Naive thymus-derived CD8-positive, alpha-beta T cell (primary cell): Measurements from ENCODE around the gene LINGO1. TPM values are rescaled to one million over a fixed set of nuclear protein-coding genes. Genes with fewer than 3 reads are reported as not detected.

ENCODE experiments used
- ATAC-seq, 2 donors: fragments of 150-1000 bp; cut with Tn5 transposase in 1 of 2; sonication (Bioruptor Pico), chemical (Tn5 transposase) in 1 of 2; 1 replicate in 1 of 2; 2 replicates in 1 of 2; pipeline ENCODE4 v1.10.0; 2021; ENCODE audit warnings: mild to moderate bottlenecking in 2 of 2, moderate library complexity in 2 of 2
- POLR2A ChIA-PET: fragments of 350-600 bp; sonication (Branson Sonifier 250); formaldehyde crosslinking; loops from one replicate; lab custom pipeline; 2021; ENCODE audit warnings: antibody characterized with exemption; lab: Charles Lee
- DNase-seq, 10 donors: peaks; one replicate each; pipeline versions ENCODE4 v3.0.0 to v3.0.0-alpha.2; 2020 to 2022
- H3K27ac Mint-ChIP-seq, 10 donors: one replicate each; pipeline ENCODE4 v1.8.0; 2020 to 2022; ENCODE audit warnings: mild to moderate bottlenecking in 10 of 10, mixed read lengths in 10 of 10, moderate library complexity in 4 of 10, inconsistent platforms in 1 of 10
- H3K27me3 Mint-ChIP-seq, 5 donors: one replicate each; pipeline ENCODE4 v1.8.0; 2021 to 2022; ENCODE audit warnings: mixed read lengths in 5 of 5
- H3K36me3 Mint-ChIP-seq, 3 donors: one replicate each; pipeline ENCODE4 v1.8.0; 2020 to 2022; ENCODE audit warnings: mixed read lengths in 3 of 3, mild to moderate bottlenecking in 2 of 3, inconsistent platforms in 1 of 3
- H3K4me1 Mint-ChIP-seq, 4 donors: one replicate each; pipeline ENCODE4 v1.8.0; 2021 to 2022; ENCODE audit warnings: mixed read lengths in 4 of 4
- H3K4me3 Mint-ChIP-seq, 10 donors: one replicate each; pipeline ENCODE4 v1.8.0; 2020 to 2022; ENCODE audit warnings: mild to moderate bottlenecking in 10 of 10, mixed read lengths in 10 of 10, moderate library complexity in 6 of 10, inconsistent platforms in 1 of 10
- H3K9me3 Mint-ChIP-seq, 9 donors: one replicate each; pipeline ENCODE4 v1.8.0; 2020 to 2022; ENCODE audit warnings: mixed read lengths in 9 of 9, mild to moderate bottlenecking in 3 of 9, inconsistent platforms in 1 of 9, moderate library complexity in 1 of 9
- polyA plus RNA-seq, 3 donors: library from polyadenylated mRNA; unstranded; fragments of 300-500 nt; fragmentation: Illumina TruSeq; gene quantifications; one replicate each; pipeline ENCODE4 v1.2.3, GENCODE V29; 2021
- total RNA-seq, 8 experiments: library from RNA in 2 of 8; stranded (reverse) in 2 of 8; gene quantifications; one replicate each; pipeline ENCODE4 v1.2.3 and lab custom pipeline; 2021 to 2026

Gene LINGO1
- total and polyA plus RNA-seq, 5 experiments from 2014 or later = not detected

DNA sequence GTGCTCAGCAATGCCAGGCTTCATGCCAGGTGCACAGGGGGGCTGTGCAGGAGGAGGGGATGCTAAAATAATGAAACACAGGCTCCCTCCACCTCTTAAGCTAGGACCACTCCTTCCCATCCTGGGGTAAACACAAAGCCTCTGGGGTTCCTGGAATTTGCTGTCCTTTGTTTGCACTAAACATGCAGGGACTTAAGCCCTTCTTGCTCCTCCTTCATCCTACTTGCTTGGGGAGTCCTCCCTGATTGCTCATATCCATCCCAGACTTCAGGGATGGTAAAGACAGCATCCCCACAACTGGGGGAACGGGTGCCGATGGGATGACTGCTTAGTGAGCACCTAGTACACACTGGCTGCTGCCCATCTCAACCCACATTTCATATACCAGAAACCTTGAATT is 5.1 kb downstream of the LINGO1 start:
- POLR2A ChIA-PET = no interaction called here
- no peak for DNase-seq
- no peak for ATAC-seq
- no peak overlapping the region for H3K27ac Mint-ChIP-seq
- H3K4me1 Mint-ChIP-seq = peaks cover 0 to 3% (median 0%) of the 10 kb centered on the region in 4 donors
- peaks cover 9 to 24% (median 15%) of the 10 kb centered on the region in 5 donors for H3K27me3 Mint-ChIP-seq
- no peaks in the 10 kb centered on the region for H3K9me3 Mint-ChIP-seq
- no peaks in the 10 kb centered on the region for H3K36me3 Mint-ChIP-seq
- no peak overlapping the region for H3K4me3 Mint-ChIP-seq

GRCh38 chr15:77627067-77627466 is 5.6 kb downstream of the LINGO1 start:
- Mint-ChIP-seq H3K4me1 (peaks cover 0 to 3% (median 0%) of the 10 kb centered on the region in 4 donors), H3K36me3 (no peaks in the 10 kb centered on the region), H3K27me3 (peaks cover 9 to 24% (median 15%) of the 10 kb centered on the region in 5 donors), H3K9me3 (no peaks in the 10 kb centered on the region), H3K4me3 (no peak overlapping the region), H3K27ac (no peak overlapping the region)
- no peak for DNase-seq
- ATAC-seq = no peak
- POLR2A ChIA-PET = no interaction called here

DNA sequence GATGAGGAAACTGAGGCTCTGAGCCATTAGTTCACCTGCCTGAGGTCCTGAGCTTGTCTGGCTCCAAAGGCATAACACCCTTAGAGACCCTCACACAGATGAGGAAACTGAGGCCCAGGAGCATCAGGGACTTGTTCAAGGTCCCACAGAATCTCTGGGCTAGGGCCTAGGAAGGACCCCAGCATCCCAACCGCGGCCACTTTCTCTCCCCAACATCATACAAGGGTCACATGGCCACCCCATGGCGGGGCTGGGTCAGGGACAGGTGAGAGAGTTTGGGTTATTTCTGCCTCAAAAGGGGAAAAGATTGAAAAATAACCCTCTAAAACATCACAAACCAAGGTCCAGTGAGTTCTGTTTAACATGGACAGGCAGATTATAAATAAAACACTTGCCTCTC is 6.7 kb downstream of the LINGO1 start:
- no peak for ATAC-seq

DNA sequence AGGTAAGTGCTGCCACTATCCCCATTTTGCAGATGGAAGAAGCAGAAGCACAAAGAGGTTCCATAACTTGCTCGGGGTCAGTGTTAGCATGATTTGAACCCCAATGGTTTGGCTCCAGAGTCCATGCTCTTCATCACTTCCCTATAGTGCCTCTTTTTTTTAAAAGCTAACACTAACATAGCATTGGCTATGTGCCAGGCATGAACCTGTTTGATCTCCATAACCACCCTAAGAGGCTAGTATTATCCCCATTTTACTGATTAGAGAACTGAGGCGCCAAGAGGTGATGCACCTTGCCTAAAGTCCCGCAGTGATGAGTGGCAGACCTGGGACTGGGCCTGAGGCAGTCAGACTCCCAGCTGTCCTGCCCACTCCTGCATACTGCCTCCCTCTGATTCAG is 7.3 kb downstream of the LINGO1 start:
- H3K4me3 Mint-ChIP-seq = no peak overlapping the region
- no peaks in the 10 kb centered on the region for H3K36me3 Mint-ChIP-seq
- no peak for DNase-seq
- no peak overlapping the region for H3K27ac Mint-ChIP-seq
- peaks cover 7 to 20% (median 15%) of the 10 kb centered on the region in 5 donors for H3K27me3 Mint-ChIP-seq
- POLR2A ChIA-PET = no interaction called here
- no peak for ATAC-seq
- H3K9me3 Mint-ChIP-seq = no peaks in the 10 kb centered on the region
- H3K4me1 Mint-ChIP-seq = peaks cover 0 to 3% (median 0%) of the 10 kb centered on the region in 4 donors

More for the DNA sequence above, 6.7 kb downstream of the LINGO1 start:
- Mint-ChIP-seq H3K4me1 (peaks cover 0 to 3% (median 0%) of the 10 kb centered on the region in 4 donors), H3K4me3 (no peak overlapping the region), H3K27me3 (peaks cover 9 to 23% (median 15%) of the 10 kb centered on the region in 5 donors), H3K36me3 (no peaks in the 10 kb centered on the region), H3K27ac (no peak overlapping the region), H3K9me3 (no peaks in the 10 kb centered on the region)
- no peak for DNase-seq
- POLR2A ChIA-PET = no interaction called here

DNA sequence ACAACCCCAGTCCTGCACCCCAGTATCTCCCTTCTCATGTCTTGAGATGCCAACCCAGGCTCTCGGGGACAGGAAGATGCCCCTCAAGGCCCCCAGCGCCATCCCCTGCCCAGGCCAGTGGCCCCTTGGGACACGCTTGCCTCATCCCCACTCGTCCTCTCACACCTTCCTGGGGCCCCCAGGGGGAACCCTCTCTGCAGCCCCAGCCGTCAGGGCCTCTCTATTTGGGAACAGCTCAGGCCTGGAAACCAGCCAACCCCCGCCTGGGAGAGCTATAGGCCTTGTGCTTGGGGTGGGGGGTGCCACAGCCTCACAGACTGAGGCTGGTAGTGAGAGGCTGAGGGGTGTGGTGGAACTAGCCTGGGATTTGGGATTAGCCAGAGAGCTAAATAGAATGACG is 7.8 kb downstream of the LINGO1 start:
- peaks cover 0 to 3% (median 0%) of the 10 kb centered on the region in 4 donors for H3K4me1 Mint-ChIP-seq
- no peak for DNase-seq
- no peaks in the 10 kb centered on the region for H3K36me3 Mint-ChIP-seq
- H3K27me3 Mint-ChIP-seq = peaks cover 7 to 15% (median 11%) of the 10 kb centered on the region in 5 donors
- no peak overlapping the region for H3K27ac Mint-ChIP-seq
- POLR2A ChIA-PET = no interaction called here
- no peak for ATAC-seq
- H3K9me3 Mint-ChIP-seq = no peaks in the 10 kb centered on the region
- H3K4me3 Mint-ChIP-seq = no peak overlapping the region

GRCh38 chr15:77623755-77624524 is 8.8 kb downstream of the LINGO1 start:
- ATAC-seq (no peak), DNase-seq (no peak)
- Mint-ChIP-seq H3K36me3 (no peaks in the 10 kb centered on the region), H3K9me3 (no peaks in the 10 kb centered on the region), H3K4me3 (no peak overlapping the region), H3K27me3 (peaks cover 2 to 6% (median 4%) of the 10 kb centered on the region in 5 donors), H3K4me1 (peaks cover 0 to 3% (median 0%) of the 10 kb centered on the region in 4 donors), H3K27ac (peak overlapping the region in 2 of 10 donors; percentile 2 to 8)
- POLR2A ChIA-PET = no interaction called here

DNA sequence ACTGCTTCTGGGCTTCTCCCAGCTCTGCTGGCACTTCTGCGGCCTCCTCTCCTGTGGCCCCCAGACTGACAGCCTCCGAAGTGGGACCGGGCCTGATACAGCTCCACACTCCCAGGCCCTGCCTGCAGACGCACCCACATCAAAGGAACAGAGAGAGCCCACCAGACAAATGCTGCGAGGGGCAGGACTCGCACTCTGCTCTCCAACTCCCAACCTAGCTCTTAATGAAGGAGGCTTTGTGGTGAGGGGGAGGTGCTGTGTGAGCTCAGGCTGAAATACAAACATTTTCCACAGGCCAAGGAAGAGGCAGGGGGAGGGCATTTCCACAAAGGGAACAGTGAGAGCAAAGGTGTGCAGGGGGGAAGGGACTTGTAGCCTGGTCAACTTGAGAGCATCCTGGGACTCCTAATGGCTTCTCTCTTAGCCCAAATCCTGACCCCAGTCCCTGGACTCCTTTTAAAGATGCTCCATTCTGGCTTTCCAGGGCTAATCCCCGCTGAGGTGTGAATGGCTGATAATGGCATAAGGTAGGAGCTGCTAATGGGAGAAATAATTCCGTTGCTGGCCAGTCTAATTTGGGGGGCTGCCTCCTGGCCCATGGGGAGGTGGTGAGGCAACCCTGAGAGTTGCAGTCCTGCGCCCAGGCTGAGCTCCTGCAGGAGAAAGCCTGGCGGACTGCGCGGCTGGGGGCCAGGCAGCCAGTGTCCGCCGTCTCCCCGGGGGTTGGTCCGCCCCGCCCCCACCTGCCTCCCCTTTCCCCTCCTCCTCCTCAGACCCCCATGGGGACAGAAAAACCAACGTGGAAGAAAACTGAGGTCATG is 9.6 kb downstream of the LINGO1 start:
- no peaks in the 10 kb centered on the region for H3K36me3 Mint-ChIP-seq
- H3K4me3 Mint-ChIP-seq = no peak overlapping the region
- peak overlapping the region in 1 of 10 donors; percentile 8 for H3K27ac Mint-ChIP-seq
- DNase-seq (no peak), ATAC-seq (no peak)
- peaks cover 0 to 7% (median 4%) of the 10 kb centered on the region in 5 donors for H3K27me3 Mint-ChIP-seq
- H3K4me1 Mint-ChIP-seq = peaks cover 0 to 3% (median 0%) of the 10 kb centered on the region in 4 donors
- POLR2A ChIA-PET = no interaction called here
- H3K9me3 Mint-ChIP-seq = no peaks in the 10 kb centered on the region

GRCh38 chr15:77622209-77622933 is 10.3 kb downstream of the LINGO1 start:
- H3K9me3 Mint-ChIP-seq = no peaks in the 10 kb centered on the region
- H3K4me1 Mint-ChIP-seq = peaks cover 0 to 3% (median 0%) of the 10 kb centered on the region in 4 donors
- no peak for ATAC-seq
- DNase-seq = no peak
- no peak overlapping the region for H3K4me3 Mint-ChIP-seq
- no peaks in the 10 kb centered on the region for H3K36me3 Mint-ChIP-seq
- POLR2A ChIA-PET = no interaction called here
- no peak overlapping the region for H3K27ac Mint-ChIP-seq
- H3K27me3 Mint-ChIP-seq = peaks cover 0 to 9% (median 2%) of the 10 kb centered on the region in 5 donors

GRCh38 chr15:77621847-77622208 is 10.9 kb downstream of the LINGO1 start:
- H3K27ac Mint-ChIP-seq = no peak overlapping the region
- POLR2A ChIA-PET = no interaction called here
- H3K4me3 Mint-ChIP-seq = no peak overlapping the region
- H3K36me3 Mint-ChIP-seq = no peaks in the 10 kb centered on the region
- peaks cover 0 to 7% (median 2%) of the 10 kb centered on the region in 5 donors for H3K27me3 Mint-ChIP-seq
- ATAC-seq (no peak), DNase-seq (no peak)
- peaks cover 0 to 3% (median 0%) of the 10 kb centered on the region in 4 donors for H3K4me1 Mint-ChIP-seq
- H3K9me3 Mint-ChIP-seq = no peaks in the 10 kb centered on the region

DNA sequence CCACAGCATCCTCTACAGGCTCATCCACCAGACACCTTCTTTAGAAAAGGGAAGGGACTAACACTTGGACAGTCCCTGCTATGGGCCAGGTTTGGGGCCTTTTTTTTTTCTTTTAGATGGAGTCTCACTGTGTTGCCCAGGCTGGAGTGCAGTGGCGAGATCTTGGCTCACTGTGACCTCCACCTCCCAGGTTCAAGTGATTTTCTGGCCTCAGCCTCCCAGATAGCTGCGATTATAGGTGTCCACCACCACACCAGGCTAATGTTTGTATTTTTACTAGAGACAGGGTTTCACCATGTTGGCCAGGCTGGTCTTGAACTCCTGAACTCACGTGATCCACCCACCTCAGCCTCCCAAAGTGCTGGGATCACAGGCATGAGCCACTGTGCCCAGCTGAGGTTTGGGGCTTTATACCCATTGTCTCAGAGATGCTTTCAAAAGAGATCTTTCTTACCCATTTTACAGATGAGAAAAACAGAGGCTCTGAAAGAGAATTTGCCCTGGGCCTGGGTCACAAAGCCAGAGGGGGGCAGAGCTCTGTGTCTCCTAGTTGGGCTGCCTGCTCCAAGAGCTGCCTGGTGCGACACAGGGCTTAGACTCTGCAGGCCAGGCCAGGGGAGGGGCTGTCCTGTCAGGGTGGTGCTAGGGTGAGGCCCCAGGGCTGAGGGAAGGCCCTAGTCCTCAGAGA is 11.6 kb downstream of the LINGO1 start:
- H3K4me3 Mint-ChIP-seq = no peak overlapping the region
- no peaks in the 10 kb centered on the region for H3K9me3 Mint-ChIP-seq
- DNase-seq = no peak
- H3K4me1 Mint-ChIP-seq = peaks cover 0 to 3% (median 0%) of the 10 kb centered on the region in 4 donors
- POLR2A ChIA-PET = no interaction called here
- H3K27me3 Mint-ChIP-seq = peaks cover 0 to 3% (median 2%) of the 10 kb centered on the region in 5 donors
- ATAC-seq = no peak
- H3K36me3 Mint-ChIP-seq = no peaks in the 10 kb centered on the region
- no peak overlapping the region for H3K27ac Mint-ChIP-seq

DNA sequence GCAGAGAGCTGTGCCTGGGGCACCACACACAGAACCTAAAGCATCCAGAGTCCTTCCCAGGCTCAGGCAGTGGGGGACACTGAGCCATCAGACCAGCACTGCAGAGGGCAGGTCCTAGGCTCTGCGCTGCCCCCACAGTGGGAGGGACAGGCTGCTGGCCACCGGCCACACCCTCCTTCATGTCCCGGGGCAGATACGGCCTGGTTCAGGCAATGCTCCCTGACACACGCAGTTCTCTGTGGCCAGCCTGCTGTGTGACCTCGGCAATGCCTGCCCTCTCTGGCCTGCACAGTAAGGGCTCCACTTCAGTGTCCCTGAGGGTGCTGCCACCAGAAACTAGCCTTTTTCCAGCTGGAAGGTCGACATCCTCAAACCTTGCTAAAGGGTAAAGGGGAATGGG is 12.4 kb downstream of the LINGO1 start:
- Mint-ChIP-seq H3K27ac (no peak overlapping the region), H3K4me3 (no peak overlapping the region), H3K4me1 (peaks cover 0 to 3% (median 0%) of the 10 kb centered on the region in 4 donors), H3K36me3 (no peaks in the 10 kb centered on the region), H3K27me3 (peaks cover 0 to 3% (median 2%) of the 10 kb centered on the region in 5 donors), H3K9me3 (no peaks in the 10 kb centered on the region)
- POLR2A ChIA-PET = no interaction called here
- ATAC-seq (no peak), DNase-seq (no peak)

- peaks cover 0 to 3% (median 0%) of the 10 kb centered on the region in 4 donors for H3K4me1 Mint-ChIP-seq
- DNase-seq (no peak), ATAC-seq (no peak)
- H3K27ac Mint-ChIP-seq = no peak overlapping the region
- H3K36me3 Mint-ChIP-seq = no peaks in the 10 kb centered on the region
- peaks cover 0 to 3% (median 2%) of the 10 kb centered on the region in 5 donors for H3K27me3 Mint-ChIP-seq
- POLR2A ChIA-PET = no interaction called here
- H3K9me3 Mint-ChIP-seq = peaks cover 0 to 1% (median 0%) of the 10 kb centered on the region in 9 donors
- H3K4me3 Mint-ChIP-seq = no peak overlapping the region
These were observed 12.8 kb downstream of the LINGO1 start for GRCh38 chr15:77619883-77620282.
